Measurements from ENCODE around the gene RMI1.
"Not testable (repeated sequence)": the region's sequence is repeated elsewhere in the genome, so short reads cannot be mapped to it uniquely, and the experiment has no call there.

The RMI1 gene

GRCh38 chr9:84007662-84008061 is 27.1 kb downstream of the RMI1 start:
- no peak for DNase-seq (ENCODE audit: low read depth)

GRCh38 chr9:84024041-84024575 is 43.5 kb downstream of the RMI1 start:
- no peak for DNase-seq (ENCODE audit: low read depth)

- DNase-seq (ENCODE audit: low read depth): no peak
Observed at GRCh38 chr9:84027201-84027600, 46.6 kb downstream of the RMI1 start.

DNA sequence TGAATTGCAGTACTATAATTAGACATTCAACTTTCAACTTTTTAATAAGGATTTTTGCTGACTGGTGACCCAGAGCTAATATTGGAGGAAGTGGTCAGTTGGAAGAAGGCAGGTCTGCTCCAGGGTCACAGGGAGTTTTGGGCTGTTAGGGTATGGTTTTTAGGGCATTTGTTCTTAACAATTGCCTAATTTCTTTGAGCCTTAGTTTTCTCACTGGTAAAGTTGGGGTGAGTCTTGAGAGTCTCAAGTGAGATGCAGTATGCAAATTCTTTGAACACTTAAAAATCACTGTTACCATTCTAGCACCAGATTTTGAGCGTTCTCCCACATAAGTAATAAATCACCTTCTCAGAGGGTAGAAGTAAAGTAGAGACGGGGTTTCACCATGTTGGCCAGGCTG is 50.9 kb downstream of the RMI1 start:
- DNase-seq (ENCODE audit: low read depth): no peak

- DNase-seq (ENCODE audit: low read depth): not testable (repeated sequence)
Observed at GRCh38 chr9:84041857-84042256, 61.3 kb downstream of the RMI1 start.

DNA sequence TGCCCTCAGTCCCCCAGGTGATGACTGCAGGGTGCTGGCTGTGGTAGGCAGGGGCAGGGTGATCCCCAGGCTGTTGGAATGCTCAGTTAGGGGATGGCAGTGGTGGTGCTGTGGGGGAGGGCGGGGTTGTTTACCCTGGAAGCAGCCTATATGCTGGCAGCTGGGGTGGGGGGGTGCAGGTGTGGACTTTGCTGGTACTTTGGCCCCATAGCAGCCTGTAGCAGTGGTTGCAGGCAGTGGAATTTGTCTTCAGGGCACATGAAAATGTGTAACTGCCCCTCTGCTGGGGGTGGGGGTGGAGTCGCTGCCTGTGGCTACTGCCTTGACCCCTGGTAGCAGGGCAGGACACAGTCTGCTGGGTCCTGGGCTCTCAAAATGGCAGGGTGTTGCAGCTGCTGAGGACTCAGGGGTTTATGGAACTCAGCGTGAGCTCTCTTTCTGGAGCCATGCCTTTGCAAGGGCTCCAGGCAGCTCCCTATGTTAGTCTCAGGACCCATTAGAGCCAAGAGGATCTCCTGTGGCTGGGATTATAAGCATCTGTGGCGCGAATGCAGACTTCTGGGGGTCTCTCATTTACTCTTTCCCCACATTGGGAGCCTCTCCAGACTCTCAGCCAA is 65.0 kb downstream of the RMI1 start:
- no peak for DNase-seq (ENCODE audit: low read depth)

Data from fibroblast of the conjunctiva (primary cell).